ENCODE data around the gene DLX5.

DLX5 gene

GRCh38 chr7:97005183-97006054, 19.2 kb downstream of the DLX5 start, which contains the start of gene DLX6:
TSS of gene DLX6 (plus strand) at chr7:97005553. CDS start at chr7:97005978, 425 bp downstream.
- DNase-seq = peak; percentile 69

GRCh38 chr7:97004247-97005182, 20.1 kb downstream of the DLX5 start:
- DNase-seq = no peak

GRCh38 chr7:97003262-97004246, 21.1 kb downstream of the DLX5 start:
- DNase-seq = peak; percentile 60

DNA sequence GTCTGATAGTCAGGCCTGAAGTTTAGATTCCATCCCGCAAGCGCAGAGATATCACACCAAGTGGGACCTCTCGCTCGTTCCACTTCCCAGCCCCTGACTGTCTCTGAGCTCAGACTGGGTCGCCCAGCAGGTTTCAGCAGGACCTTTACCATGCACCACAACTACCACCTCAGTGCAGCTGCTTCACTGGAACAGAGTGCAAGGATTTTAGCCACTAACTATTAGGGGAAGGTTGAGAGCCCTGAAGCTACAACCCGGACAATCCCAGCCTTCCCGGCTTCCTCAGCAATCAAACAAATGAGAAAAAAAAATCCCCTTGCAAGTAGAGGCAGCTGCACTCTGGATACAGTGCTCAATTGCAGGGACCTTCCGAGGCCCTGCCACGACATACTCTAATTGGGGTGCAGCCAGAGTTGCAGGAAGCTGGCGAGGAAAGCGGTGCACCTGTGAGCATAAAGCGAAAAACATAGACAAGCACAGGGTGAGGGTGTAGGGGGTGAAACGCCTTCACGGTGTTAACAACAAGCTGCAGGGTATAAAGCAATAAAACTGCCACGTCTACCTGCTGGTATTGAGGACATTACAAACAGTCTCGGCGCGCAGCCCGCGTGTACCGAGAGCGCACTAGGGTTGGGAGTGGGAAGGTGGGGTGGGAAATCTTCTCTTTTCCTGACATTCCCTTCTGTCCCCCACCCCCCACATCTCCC, 21.9 kb downstream of the DLX5 start:
- peak; percentile 35 for DNase-seq

DNA sequence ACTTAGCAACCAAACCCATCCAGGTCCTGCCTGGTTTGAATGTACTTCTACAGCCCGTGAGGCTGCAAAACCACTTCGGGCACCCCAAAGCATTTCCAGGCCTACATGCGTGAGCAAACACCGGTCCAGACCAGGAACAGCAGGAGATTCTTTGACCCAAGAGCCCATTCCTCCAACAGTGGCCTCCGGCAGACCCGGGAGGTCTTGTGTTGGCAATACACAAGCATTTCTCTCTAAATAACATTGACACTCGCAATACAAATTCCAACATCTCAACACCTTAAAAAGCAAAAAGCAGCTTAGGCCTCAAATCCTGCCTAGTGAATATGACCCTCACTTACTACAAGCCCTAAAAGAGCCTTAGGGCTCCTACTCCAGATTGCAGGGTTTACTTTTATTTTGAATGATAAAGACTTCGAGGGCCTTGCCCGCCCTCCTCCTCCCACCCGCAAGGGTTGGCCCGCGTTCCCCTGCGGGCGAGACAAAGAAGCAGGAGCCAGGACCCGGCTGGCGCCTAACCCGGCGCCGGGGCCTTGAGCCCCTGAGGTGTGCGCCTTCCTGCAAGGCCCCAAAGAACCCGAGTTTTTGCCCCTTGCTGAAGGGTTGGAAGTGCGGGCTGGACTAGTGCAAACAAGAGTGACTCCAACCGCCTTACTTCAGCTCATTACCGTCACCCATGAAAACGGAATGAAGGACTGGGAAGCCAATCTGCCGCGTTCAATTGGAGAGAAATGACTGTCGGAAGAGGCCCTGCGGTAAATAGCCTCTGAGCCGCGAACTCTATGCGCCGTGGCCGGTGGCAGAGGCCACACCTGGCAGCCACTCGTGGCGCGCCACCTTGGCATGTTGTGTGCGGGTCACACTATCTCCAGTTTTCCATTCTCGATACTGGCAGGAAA, 22.7 kb downstream of the DLX5 start:
- peak; percentile 28 for DNase-seq

DNA sequence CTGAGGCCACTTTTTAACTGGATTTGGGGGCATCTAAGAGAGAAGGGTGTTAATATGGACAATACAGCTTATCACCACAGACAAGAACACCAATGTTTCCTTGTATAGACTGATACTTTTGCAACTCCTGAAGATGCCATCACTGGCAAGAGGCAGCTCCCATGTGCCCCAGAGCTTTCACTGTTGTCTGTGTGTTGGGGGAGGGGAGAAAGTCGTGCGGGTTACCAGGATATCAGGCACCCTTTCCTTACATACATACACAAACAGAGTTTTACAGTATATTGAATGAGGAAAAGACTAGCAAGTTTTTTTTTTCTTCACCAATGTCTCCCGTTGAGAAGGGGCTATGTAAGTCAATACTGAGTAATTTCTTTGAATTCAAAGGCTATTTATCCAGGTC, 23.4 kb downstream of the DLX5 start:
- no peak for DNase-seq

GRCh38 chr7:96998744-96999143, 25.9 kb downstream of the DLX5 start:
- DNase-seq = peak; percentile 20

- DNase-seq = peak; percentile 12
Measured at GRCh38 chr7:96998333-96998732, 26.3 kb downstream of the DLX5 start.

GRCh38 chr7:96997512-96998032, 27.1 kb downstream of the DLX5 start:
- DNase-seq = peak; percentile 32

- DNase-seq = no peak
Measured at GRCh38 chr7:96996958-96997511, 27.6 kb downstream of the DLX5 start.

DNA sequence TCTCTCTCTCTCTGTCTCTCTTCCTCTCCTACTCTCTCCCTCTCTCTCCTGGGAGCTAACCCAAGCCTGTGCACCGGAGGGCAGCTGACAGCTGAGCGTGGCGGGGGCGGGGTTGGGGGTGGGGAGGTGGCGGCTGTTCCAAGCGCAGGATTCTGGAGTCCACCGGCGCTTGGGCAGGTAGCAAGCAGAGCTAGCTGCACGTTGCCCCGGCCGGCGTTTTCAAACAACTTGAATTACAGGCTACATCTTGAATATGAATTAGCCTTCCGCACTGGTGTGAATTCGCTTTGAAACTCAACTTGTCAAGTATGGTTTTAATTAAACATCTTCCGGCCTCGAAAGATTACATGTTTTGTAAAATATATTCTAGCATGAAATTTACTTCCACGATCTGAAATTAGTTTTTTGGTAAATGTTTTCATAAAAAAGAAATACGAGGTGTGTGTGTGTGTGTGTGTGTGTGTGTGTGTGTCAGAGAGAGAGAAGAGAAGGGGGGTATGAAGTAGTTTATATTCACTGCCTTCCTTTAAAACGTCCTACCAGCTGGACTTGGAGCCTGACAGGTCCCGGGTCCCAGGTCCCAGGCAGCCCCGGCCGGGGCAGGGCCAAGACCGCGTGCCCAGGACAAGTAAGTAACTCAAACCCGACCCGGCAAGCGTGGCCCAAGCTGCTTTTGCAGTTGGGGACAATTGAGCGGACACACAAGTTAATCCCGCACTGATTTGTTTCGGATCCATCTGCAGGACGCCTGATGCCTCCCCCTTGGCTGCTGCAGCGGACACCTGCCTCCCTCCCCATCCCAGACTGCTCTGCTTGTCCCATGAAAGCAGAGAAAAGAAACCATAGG, 28.3 kb downstream of the DLX5 start:
- DNase-seq = peak; percentile 44

DNA sequence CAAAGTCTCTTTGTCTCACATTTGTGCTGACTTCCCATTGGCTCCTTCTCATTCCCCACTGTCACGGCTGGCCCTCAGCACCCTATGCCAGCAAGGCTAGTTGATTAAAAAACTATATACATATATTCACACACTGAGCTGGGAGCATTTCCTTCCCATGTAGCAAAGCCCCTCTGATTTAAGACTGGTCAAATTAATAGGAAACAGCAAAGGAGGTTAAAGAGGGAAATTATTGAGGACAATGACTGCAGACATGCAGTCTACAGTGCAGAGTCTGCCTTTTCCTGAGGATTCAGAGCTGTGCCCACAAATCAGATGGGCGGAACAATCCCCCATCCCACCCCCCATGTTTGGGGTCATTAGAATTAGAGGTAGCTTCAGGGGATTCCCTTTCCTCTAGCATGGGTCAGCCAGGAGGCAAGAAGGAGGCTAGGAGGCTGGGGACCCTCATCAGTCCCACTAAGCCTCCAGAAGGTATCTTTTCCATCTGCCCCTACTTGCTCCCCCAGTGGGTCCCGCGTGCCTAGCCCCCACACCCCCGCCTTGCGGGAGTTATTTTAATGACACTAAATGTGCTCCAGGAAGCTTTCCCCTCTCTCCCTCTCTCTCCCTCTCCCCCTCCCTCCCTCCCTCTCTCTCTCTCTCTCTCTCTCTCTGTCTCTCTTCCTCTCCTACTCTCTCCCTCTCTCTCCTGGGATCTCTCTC, 29.1 kb downstream of the DLX5 start:
- DNase-seq = no peak

DNA sequence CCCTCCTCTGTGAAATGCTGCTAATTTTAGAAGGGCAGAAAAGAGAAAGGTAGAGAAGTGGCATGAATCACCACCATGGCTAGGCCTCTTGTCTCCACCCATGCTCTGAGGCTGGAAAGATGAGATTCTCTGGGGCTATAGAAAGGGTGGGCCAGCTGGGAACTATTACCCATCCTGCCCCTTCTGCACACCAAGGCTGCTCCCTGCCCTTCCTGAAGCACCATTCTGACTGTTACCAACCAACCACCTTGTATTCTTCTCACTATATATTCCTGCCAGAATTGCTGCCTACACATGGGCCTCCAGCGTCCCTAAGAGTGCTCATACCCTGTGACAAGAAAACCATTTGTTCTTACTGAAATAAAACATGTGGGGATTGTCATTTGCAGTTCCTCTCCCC, 30.7 kb downstream of the DLX5 start:
- no peak for DNase-seq

DNA sequence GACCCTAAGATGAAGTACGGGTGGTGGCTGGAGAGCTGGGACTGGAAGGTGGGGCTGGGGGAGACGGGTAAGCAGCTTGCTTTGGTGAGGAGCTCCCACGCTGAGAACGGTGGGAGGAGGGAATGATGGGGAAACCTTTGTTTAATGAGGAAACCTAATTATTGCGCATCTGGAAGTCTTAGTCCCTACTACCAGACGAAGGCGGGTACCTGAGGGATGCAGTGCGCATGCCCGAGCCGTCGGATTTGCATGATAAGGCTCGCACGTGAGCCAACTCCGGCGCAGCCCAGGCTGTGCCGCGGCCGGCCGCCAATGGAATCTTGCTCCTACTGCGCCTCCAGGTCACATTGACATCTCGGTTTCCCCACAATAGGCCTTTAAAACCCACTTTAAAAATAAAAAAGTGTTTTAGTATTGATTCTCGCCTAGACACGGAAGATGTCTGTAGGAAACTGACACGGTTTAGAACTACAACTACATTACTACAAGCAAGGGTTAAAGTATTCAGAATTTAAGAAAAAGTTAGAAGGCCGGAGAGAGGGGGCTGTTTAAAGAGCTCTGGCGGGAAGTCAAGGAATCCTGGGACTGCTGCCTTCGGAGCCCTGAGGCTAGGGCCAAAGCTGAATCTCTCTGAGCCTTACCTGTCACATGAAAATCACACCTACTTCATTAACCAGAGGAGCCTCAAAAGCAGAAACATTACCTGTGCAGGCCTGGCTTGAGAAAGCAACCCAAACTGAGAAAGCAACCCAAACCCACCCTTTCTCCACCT, 31.4 kb downstream of the DLX5 start:
- peak; percentile 20 for DNase-seq

GRCh38 chr7:96992192-96993005, 32.2 kb downstream of the DLX5 start:
- DNase-seq = peak; percentile 29
